Femur (tissue), 1 donor: Measurements from ENCODE around the gene CRIP2.

Source experiments
- DNase-seq: peaks from one replicate; pipeline ENCODE4 v3.0.0-alpha.2; 2017

The CRIP2 gene

DNA sequence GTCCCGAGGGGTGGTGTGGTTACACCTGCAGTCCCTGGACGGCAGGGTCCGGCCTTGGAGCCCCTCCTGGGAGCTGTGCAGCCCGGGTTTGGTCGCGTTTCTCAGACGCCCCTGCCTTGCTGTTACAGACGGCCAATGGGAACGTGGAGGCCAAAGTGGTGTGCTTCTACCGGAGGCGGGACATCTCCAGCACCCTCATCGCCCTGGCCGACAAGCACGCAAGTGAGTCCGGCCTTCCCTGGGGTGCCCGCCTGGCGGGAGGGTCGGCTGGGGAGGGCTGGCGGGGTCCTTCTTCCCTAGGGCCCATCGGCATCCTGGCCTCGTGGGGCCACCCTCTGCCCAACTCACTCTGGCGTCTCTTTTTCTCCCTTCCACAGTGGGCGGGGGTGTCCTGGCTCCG, 29.3 kb upstream of the CRIP2 start:
- no peak for DNase-seq

GRCh38 chr14:105445901-105446845, 28.4 kb upstream of the CRIP2 start:
- DNase-seq, result no peak

DNA sequence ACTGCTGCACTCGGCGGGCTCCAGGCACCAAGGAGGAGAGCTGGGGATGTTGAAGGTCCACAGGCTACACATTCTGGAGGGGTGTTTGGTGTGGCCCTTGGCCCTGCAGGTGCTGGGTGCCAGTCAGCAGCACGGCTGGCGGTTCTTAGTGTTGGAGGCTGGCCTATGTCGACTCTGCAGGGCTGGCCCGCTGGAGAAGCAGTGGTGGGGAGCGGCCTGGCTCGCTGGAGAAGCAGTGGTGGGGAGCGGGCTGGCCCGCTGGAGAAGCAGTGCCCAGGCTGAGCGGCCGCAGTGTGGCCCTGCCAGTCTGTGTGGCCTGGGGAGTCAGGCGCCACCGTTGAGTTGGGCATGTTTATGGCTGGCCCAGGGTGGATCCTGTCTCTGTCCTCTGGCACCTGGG, 27.6 kb upstream of the CRIP2 start:
- no peak for DNase-seq

GRCh38 chr14:105447651-105448640, 26.7 kb upstream of the CRIP2 start:
- no peak for DNase-seq

- DNase-seq, result peak; percentile 82
These were observed 25.9 kb upstream of the CRIP2 start for GRCh38 chr14:105448706-105449111.

GRCh38 chr14:105449276-105450122, 25.1 kb upstream of the CRIP2 start:
- no peak for DNase-seq

DNA sequence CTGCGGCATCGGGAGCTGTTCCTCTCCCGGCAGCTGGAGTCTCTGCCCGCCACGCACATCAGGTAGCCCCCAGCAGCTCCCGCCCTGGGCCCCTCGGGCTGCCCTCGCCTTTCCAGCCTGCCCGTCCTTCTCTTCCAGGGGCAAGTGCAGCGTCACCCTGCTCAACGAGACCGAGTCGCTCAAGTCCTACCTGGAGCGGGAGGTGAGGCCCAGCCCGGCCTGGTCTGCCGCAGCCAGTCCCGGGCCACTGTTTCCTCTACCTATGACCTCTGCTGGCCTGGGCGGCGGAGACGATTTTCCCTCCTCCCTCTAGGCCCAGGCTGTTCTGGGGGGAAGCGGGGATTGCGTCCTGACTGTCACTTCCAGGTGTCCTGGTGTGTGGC, 24.5 kb upstream of the CRIP2 start:
- DNase-seq, result no peak

DNA sequence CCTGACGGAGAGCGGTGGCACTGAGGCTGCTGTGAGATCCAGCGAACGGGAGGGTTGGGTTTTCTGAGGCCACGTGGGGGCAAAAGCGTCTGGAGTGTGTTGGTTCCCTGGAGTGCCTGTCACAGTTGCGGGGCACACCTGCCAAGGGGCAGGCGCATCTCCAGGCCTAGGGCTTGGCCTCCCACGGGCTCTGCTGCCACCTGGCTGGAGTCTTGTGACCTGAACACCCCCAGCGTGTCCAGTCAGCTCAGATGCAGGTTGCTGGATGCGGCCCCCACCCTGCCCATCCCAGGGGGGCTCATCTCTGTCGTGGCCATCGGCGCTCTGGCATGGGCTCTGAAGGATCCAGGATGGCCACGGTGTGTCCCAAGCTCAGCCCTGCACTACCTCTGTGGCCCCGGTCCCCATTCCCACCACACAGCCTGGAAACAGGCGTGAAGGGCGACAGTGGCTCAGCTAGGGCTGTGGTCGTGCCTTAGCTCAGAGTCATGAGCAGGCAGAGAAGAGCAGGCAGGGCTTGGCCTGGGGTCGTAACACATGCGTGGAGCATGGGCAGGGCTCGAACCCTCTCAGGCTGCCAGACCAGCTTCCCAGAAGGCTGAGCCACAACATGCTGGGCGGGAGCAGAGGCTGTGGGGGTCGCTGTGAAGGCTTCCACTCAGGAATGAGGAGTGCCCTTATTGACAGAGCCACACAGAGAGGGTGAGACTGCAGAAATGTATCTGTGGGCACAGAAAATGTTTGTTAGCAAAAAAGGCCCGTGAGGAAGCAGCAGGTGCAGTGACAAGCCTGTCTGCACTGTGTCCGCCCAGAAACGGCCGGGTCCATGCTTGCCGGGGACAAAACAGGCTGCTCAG, 23.5 kb upstream of the CRIP2 start:
- DNase-seq, result no peak

DNA sequence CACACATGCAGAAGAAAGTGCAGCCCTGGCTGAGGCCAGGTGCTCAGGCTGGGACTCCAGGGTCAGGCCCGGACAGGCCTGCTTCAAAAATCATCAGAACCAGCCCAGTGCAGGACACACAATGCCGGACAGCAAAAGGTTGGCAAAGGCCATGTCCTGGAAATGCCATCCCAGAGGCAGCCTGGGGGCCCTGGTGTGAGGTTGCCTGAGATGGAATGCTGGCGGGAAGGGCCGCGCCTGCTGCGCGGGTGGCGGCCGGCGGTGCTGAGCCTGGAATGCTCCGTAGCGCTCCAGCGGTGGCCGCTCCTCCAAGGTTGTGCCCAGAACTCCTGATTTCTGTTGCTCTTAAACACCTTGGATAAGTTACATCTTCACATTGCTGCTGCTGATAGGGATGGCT, 21.7 kb upstream of the CRIP2 start:
- DNase-seq, result no peak

DNA sequence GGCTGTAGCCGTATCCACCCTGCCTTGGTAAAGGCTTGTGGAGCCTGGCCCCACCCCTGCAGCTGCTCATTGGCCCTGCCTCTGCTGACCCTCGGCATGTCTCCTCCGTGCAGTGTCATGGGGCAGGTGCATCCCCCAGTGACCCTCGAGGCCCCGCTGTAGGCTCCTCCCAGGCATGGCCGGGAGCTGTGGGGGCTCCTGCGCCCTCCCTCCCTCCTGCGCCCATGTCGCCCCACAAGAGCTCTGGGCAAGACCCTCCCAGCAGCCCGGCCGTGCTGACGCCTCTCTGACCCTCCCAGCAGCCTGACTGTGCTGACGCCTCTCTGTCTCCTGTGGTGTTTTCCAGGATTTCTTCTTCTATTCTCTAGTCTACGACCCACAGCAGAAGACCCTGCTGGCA, 20.8 kb upstream of the CRIP2 start:
- DNase-seq, result no peak

- no peak for DNase-seq
These were observed 19.5 kb upstream of the CRIP2 start for GRCh38 chr14:105455086-105455640.

DNA sequence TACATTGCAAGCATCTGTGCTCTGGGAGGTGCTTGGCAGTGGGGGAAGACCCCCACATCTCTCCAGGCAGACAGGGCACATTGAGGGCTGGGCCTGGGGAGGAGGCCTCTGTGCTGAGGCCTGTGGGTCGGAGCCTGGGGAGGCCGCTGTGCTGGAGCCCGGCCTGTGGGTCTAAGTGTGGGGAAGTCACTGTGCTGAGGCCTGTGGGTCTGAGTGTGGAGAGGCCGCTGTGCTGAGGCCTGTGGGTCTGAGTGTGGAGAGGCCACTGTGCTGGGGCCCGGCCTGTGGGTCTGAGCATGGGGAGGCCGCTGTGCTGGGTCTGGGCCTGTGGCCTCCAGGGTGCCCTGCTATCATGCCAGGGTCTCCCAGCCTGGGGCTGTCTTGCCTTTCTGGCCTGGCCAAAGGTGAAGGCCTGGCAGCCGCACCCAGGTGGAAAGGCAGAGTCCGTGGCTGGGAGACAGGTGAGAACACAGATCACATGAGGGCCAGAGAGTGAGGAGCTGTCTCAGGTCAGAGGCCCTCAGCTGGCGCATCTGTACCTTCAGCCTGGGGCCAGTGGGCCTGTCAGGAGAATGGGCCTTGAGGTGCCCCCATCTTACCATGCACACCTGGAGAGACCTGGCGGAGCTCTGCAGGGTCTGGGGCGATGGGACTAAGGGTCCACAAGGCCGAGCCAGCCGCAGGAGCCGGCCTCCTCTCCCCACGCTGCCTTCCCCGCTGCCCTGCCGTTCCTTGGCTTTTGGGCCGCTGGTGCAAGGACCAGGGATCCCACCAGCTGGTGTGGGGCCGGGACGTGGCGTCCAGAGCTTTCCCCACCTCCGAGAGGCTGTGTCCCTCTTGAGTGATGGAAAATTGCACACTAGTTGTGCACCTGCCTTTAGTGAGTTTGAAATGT, 18.6 kb upstream of the CRIP2 start:
- DNase-seq, result no peak

DNA sequence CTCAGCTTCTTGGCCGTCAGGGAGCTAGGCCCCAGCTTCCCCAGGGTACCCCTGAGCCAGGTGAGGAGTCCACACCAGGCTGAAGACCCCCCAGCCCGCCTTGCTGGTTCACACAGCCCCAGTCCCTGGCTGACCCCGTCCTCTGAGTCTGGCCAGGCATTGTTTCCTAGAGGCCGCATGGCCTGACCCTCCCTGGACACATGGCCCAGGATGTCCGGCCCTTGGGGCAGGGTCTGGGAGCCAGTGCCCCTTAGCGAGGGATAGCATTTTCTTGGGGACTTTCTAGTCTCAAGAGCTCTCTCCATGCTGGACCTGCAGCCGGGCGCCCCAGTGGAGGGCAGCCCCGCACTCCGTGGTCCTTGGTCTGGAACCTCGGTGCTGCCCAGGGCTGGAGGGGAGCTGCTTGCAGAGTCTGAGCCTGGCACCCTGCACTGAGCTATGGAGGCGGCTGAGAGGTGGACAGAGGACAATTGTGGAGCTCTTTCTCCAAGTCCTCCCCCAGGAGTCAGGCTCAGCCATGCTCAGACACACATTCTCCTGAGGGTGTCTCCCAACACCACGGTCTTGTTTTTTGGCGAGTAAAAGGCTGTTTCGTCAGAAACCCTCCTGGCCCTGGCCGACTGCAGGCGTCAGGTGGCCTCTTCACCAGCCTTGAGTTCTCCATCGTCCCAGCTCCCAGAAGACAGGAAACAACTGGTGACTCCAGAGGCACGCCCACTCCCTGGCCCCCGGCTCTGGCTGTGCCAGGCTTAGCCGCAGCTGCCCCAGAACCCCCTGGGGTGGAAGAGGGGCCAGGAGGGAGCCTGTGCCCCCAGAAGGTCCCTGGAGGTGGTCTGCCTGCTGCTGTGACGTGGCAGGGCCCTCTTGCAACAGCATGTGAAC, 17.6 kb upstream of the CRIP2 start:
- no peak for DNase-seq

GRCh38 chr14:105458010-105458409, 16.6 kb upstream of the CRIP2 start:
- no peak for DNase-seq

DNA sequence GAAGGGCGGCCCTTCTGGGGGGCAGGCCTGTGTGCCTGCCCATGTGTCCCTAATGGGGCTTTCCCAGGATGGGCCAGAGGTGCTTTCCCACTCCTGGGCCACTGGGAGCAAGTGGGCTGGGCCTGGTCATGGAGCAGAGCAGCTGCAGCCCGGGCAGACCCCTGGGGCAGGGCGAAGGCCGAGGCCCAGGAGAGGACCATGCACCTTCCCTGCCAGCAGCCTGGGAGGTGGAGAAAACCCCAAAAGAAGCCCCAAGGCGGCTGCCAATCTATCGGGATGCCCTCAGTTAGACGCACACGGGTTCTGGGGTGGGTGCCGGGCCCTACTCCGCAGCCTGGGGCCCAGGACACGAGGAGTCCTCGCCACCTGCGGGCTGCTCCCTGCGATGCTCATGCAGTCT, 16.1 kb upstream of the CRIP2 start:
- no peak for DNase-seq

DNA sequence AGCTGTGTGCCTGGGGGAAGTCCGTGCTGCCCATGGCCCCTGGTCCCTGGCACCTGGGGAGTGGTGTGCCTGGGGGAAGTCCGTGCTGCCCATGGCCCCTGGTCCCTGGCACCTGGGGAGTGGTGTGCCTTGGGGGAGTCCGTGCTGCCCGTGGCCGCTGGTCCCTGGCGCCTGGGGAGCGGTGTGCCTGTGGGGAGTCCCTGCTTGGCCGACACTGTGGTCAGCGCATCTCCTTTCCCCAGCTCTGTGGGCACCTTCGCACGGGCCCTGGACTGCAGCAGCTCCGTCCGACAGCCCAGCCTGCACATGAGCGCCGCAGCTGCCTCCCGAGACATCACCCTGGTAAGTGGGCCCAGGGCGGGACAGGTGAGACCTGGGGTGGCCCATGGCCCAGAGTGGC, 14.5 kb upstream of the CRIP2 start:
- DNase-seq, result no peak

GRCh38 chr14:105460616-105461015, 14.0 kb upstream of the CRIP2 start:
- DNase-seq, result no peak

DNA sequence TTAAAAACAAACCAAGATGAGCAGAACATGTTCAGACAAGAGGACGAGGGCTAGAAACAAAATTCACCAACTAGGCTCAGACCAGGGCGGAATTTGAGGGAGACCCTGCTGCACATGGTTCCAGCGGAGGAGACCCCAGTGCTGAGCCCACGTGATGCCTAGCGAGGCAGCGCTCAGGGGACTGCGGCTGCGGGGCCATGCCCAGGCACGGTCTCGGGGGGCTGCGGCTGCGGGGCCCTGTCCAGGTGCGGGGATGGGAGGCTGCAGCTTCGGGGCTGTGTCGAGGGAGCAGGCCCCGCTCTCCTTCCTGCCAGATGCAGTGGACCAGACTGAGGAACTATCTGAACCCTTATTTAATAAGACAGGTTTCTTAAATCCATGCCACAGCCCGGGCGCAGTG, 12.7 kb upstream of the CRIP2 start:
- no peak for DNase-seq

GRCh38 chr14:105464501-105464900, 10.1 kb upstream of the CRIP2 start:
- DNase-seq, result no peak
